K562 (cell line): ENCODE results near the gene SH3GLB2.

Experiments
- ELF1 ChIP-seq: fragments of 200-800 bp; sonication (Bioruptor generic); IDR thresholded peaks from 2 replicates; pipeline ENCODE4 v1.6.1; 2016; ENCODE audit warnings: missing genetic modification characterization, missing compliant biosample characterization
- ZBTB8A ChIP-seq: fragments of 450-650 bp; IDR thresholded peaks from 2 replicates; pipeline ENCODE4 v1.6.1; 2018; ENCODE audit warnings: mild to moderate bottlenecking, moderate library complexity; ENCODE audit not compliant: partially characterized antibody
- TF ChIP-seq, protein P1 (sequence below), 2 experiments: IDR thresholded peaks; 2 replicates each; pipeline ENCODE4 v1.6.1; 2012; ENCODE audit warnings: improper control_type of control experiment in 2 of 2, low read depth in 2 of 2, low read length in 2 of 2, borderline replicate concordance in 1 of 2
- TF ChIP-seq, protein P2 (sequence below): fragments of 450-650 bp; IDR thresholded peaks from 2 replicates; pipeline ENCODE4 v1.6.1; 2017; ENCODE audit warnings: antibody characterized with exemption

DNA sequence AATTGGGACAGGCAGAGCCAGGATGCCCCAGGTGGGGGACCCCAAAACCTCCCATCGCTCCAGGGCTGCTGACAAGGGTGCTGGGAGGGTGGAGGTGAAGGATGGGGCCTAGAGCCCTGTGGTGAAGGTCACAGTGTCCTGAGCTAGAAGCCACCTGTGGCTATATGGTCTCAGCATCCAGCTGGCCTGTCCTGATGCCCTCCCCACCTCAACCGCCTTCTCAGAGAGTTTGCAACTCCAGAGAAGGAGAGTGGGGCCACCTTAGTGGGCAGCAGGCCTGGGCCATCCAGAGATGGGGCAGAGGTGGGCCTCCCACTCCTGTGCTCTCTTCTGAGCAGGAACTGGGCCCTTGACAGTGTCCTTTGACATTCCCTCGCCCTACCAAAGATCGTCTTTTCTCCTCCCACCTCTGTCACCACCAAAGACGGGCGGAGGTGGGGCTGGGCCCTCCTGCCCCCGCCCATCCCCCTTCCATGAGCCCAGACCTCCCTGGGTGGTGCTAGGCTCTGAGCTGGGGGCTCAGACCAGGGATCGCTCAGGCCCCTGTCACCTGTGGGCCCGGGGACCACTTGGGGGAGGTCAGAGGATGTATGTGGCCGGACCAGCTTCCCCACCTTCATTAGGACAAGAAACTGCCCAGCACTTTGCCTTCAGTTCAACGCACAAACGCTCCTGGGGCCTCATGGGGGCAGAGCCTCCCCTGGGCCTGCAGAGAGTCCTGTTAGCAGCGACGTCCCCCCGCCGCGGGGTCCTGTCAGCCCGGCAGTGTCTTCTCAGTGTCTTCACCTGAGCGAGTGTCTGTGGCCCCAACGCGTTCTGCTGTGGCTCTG is 42.8 kb upstream of the SH3GLB2 start:
- TF ChIP-seq ELF1 (tag) (no peak), ZBTB8A (no peak)
- TF ChIP-seq, protein P1, sequence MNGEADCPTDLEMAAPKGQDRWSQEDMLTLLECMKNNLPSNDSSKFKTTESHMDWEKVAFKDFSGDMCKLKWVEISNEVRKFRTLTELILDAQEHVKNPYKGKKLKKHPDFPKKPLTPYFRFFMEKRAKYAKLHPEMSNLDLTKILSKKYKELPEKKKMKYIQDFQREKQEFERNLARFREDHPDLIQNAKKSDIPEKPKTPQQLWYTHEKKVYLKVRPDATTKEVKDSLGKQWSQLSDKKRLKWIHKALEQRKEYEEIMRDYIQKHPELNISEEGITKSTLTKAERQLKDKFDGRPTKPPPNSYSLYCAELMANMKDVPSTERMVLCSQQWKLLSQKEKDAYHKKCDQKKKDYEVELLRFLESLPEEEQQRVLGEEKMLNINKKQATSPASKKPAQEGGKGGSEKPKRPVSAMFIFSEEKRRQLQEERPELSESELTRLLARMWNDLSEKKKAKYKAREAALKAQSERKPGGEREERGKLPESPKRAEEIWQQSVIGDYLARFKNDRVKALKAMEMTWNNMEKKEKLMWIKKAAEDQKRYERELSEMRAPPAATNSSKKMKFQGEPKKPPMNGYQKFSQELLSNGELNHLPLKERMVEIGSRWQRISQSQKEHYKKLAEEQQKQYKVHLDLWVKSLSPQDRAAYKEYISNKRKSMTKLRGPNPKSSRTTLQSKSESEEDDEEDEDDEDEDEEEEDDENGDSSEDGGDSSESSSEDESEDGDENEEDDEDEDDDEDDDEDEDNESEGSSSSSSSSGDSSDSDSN (IDR thresholded peaks at IDR 0.05; ENCODE audit: borderline replicate concordance in 1 of 2, low read depth in 2 of 2, low read length in 2 of 2) = no peak
- TF ChIP-seq, protein P2, sequence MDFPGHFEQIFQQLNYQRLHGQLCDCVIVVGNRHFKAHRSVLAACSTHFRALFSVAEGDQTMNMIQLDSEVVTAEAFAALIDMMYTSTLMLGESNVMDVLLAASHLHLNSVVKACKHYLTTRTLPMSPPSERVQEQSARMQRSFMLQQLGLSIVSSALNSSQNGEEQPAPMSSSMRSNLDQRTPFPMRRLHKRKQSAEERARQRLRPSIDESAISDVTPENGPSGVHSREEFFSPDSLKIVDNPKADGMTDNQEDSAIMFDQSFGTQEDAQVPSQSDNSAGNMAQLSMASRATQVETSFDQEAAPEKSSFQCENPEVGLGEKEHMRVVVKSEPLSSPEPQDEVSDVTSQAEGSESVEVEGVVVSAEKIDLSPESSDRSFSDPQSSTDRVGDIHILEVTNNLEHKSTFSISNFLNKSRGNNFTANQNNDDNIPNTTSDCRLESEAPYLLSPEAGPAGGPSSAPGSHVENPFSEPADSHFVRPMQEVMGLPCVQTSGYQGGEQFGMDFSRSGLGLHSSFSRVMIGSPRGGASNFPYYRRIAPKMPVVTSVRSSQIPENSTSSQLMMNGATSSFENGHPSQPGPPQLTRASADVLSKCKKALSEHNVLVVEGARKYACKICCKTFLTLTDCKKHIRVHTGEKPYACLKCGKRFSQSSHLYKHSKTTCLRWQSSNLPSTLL = no peak
